Urinary bladder (tissue), 4 donors: Measurements from ENCODE around the gene LINGO4. TPM values are rescaled to one million over a fixed set of nuclear protein-coding genes. Genes with fewer than 3 reads are reported as not detected.

ENCODE experiments used
- DNase-seq: peaks from one replicate; pipeline ENCODE4 v3.0.0-alpha.2; 2015; ENCODE audit errors: extremely low spot score
- H3K27ac ChIP-seq: one replicate; pipeline ENCODE4 v1.5.1; 2013; ENCODE audit warnings: low read depth, mild to moderate bottlenecking, moderate library complexity
- H3K36me3 ChIP-seq: one replicate; pipeline ENCODE4 v1.6.1; 2013; ENCODE audit warnings: mild to moderate bottlenecking, moderate library complexity; ENCODE audit not compliant: insufficient read depth
- H3K4me1 ChIP-seq: one replicate; pipeline ENCODE4 v1.6.1; 2013; ENCODE audit warnings: mild to moderate bottlenecking, moderate library complexity; ENCODE audit not compliant: insufficient read depth
- H3K4me3 ChIP-seq: one replicate; pipeline ENCODE4 v1.5.1; 2013; ENCODE audit warnings: low read depth, low read length
- WGBS: extraction: QIAGEN DNeasy Blood & Tissue Kit; methylation state at CpG from one replicate; pipeline ENCODE4 v1.1.7; 2013; 5-methylcytosine and 5-hydroxymethylcytosine counted together
- polyA plus RNA-seq: library from polyadenylated mRNA; stranded (reverse); fragments of 200-250 nt; gene quantifications from one replicate; pipeline ENCODE4 v1.2.3, GENCODE V29; 2013
- total RNA-seq: library from RNA; depleted of rRNA; stranded (reverse); fragments of >200 nt; gene quantifications from one replicate; pipeline ENCODE4 v1.2.3, GENCODE V29; 2014
- donor health status: healthy with polysubstance abuse.
- donor health status: healthy.

Gene LINGO4
- total and polyA plus RNA-seq, 2 donors, result 0.16 to 0.19 TPM

GRCh38 chr1:151839457-151840403, 34.5 kb upstream of the LINGO4 start, which contains the start of gene C2CD4D:
C2CD4D (minus strand) TSS chr1:151839820; CDS start chr1:151838989, 831 bp downstream.
- H3K36me3 ChIP-seq, result no peaks in the 10 kb centered on the region
- H3K27ac ChIP-seq, result no peak within 1 kb of the TSS
- WGBS, result 5% methylated on average over 47 of the region's 47 CpGs
- H3K4me3 ChIP-seq, result peak within 1 kb of the TSS; percentile 48
- no peak for DNase-seq
- peaks cover 4% of the 10 kb centered on the region for H3K4me1 ChIP-seq

- Histone ChIP-seq H3K36me3 (no peaks in the 10 kb centered on the region), H3K27ac (no peak overlapping the region), H3K4me1 (peaks cover 4% of the 10 kb centered on the region), H3K4me3 (peak overlapping the region; percentile 48)
- no peak for DNase-seq
- 15% methylated on average over 16 of the region's 16 CpGs for WGBS
Measured at GRCh38 chr1:151839082-151839412, 33.8 kb upstream of the LINGO4 start.

- no peak for DNase-seq
- peak overlapping the region; percentile 48 for H3K4me3 ChIP-seq
- no peaks in the 10 kb centered on the region for H3K36me3 ChIP-seq
- WGBS, result 2% methylated on average over 117 of the region's 117 CpGs
- H3K4me1 ChIP-seq, result peaks cover 4% of the 10 kb centered on the region
- H3K27ac ChIP-seq, result no peak overlapping the region
Measured at GRCh38 chr1:151838222-151839081, 33.2 kb upstream of the LINGO4 start.

GRCh38 chr1:151837884-151838221, 32.6 kb upstream of the LINGO4 start:
- Histone ChIP-seq H3K4me1 (peaks cover 4% of the 10 kb centered on the region), H3K4me3 (peak overlapping the region; percentile 48), H3K27ac (no peak overlapping the region), H3K36me3 (no peaks in the 10 kb centered on the region)
- 7% methylated on average over 26 of the region's 26 CpGs for WGBS
- no peak for DNase-seq

- 61% methylated on average over 3 of the region's 3 CpGs for WGBS
- Histone ChIP-seq H3K27ac (no peak overlapping the region), H3K4me3 (no peak overlapping the region), H3K36me3 (no peaks in the 10 kb centered on the region), H3K4me1 (peaks cover 4% of the 10 kb centered on the region)
- DNase-seq, result no peak
Measured at GRCh38 chr1:151837197-151837596, 32.0 kb upstream of the LINGO4 start.

GRCh38 chr1:151835596-151835995, 30.4 kb upstream of the LINGO4 start:
- 93% methylated on average over 7 of the region's 7 CpGs for WGBS
- H3K4me3 ChIP-seq, result no peak overlapping the region
- H3K27ac ChIP-seq, result no peak overlapping the region
- peaks cover 4% of the 10 kb centered on the region for H3K4me1 ChIP-seq
- H3K36me3 ChIP-seq, result no peaks in the 10 kb centered on the region
- DNase-seq, result no peak

GRCh38 chr1:151834239-151834638, 29.0 kb upstream of the LINGO4 start:
- Histone ChIP-seq H3K4me3 (no peak overlapping the region), H3K27ac (no peak overlapping the region), H3K4me1 (peaks cover 4% of the 10 kb centered on the region), H3K36me3 (no peaks in the 10 kb centered on the region)
- DNase-seq, result no peak
- 66% methylated on average over 3 of the region's 3 CpGs for WGBS

GRCh38 chr1:151833172-151833900, 28.1 kb upstream of the LINGO4 start:
- H3K36me3 ChIP-seq, result no peaks in the 10 kb centered on the region
- 80% methylated on average over 8 of the region's 8 CpGs for WGBS
- no peak overlapping the region for H3K27ac ChIP-seq
- H3K4me3 ChIP-seq, result no peak overlapping the region
- H3K4me1 ChIP-seq, result no peaks in the 10 kb centered on the region
- DNase-seq, result no peak

GRCh38 chr1:151832318-151832980, 27.2 kb upstream of the LINGO4 start:
- H3K4me1 ChIP-seq, result no peaks in the 10 kb centered on the region
- whole genome bisulfite sequencing, result 54% methylated on average over 10 of the region's 10 CpGs
- H3K27ac ChIP-seq, result no peak overlapping the region
- H3K36me3 ChIP-seq, result no peaks in the 10 kb centered on the region
- no peak for DNase-seq
- H3K4me3 ChIP-seq, result no peak overlapping the region

GRCh38 chr1:151831605-151832004, 26.4 kb upstream of the LINGO4 start, which contains the start of gene RORC:
RORC (minus strand) TSS chr1:151831802; CDS start chr1:151831764, 38 bp downstream.
- no peak for DNase-seq
- WGBS, result 71% methylated on average over 5 of the region's 5 CpGs
- Histone ChIP-seq H3K36me3 (no peaks in the 10 kb centered on the region), H3K4me3 (peak within 1 kb of the TSS; percentile 19), H3K27ac (no peak within 1 kb of the TSS), H3K4me1 (no peaks in the 10 kb centered on the region)

- no peak for DNase-seq
- Histone ChIP-seq H3K27ac (no peak overlapping the region), H3K36me3 (no peaks in the 10 kb centered on the region), H3K4me3 (no peak overlapping the region), H3K4me1 (no peaks in the 10 kb centered on the region)
- WGBS, result 80% methylated on average over 4 of the region's 4 CpGs
Measured at GRCh38 chr1:151831256-151831591, 26.0 kb upstream of the LINGO4 start.

- no peaks in the 10 kb centered on the region for H3K4me1 ChIP-seq
- H3K36me3 ChIP-seq, result no peaks in the 10 kb centered on the region
- DNase-seq, result no peak
- H3K4me3 ChIP-seq, result no peak overlapping the region
- no peak overlapping the region for H3K27ac ChIP-seq
- 36% methylated on average over 6 of the region's 6 CpGs for WGBS
Measured at GRCh38 chr1:151830055-151830454, 24.8 kb upstream of the LINGO4 start.
